NCI-H2196 treated with DMSO at 0.1 percent for 48 hours (cell line): Measurements from ENCODE around the gene GNAO1.
"Not testable (repeated sequence)": the region's sequence is repeated elsewhere in the genome, so short reads cannot be mapped to it uniquely, and the experiment has no call there.

ENCODE experiments used
- DNase-seq: peaks from one replicate; lab custom pipeline; 2025; ENCODE audit not compliant: unreplicated experiment; lab: John Stamatoyannopoulos, UW

The GNAO1 gene

DNA sequence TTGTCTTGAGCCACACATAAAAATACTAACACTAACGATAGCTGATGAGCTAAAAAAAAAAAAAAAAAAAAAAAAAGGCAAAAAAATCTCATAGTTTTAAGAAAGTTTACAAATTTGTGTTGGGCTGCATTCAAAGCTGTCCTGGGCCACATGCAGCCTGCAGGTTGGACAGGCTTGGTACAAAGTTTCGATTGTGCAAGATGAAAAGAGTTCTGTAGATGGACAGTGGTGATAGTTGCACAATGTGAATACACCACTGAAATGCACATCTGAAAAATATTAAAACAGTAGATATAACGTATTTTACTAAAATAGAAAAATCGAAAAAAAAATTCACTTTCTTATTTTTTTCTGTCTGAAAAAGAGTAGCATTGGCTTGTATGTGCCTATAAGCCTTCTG, 191.2 kb downstream of the GNAO1 start:
- no peak for DNase-seq

DNA sequence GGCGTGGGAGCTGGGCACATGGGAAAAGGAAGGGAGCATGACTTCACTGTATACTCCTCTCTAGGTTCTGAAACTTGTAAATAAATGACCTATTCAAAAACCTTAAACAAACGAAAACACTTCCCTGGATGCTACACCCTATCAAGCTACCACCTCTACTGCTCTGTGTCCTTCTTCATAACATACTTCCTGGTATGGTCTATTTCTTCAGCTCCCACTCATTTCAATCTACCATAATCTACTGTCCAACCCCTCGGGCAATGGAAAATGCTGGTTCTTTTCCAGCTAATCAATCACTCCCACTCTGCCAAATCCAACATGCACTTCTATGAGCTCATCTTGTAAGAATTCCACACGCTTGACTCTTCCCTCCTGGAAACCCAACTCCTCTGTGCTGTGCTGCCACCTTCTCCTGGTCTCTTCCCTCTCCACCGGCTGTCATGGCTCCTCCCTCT, 191.6 kb downstream of the GNAO1 start:
- no peak for DNase-seq

DNA sequence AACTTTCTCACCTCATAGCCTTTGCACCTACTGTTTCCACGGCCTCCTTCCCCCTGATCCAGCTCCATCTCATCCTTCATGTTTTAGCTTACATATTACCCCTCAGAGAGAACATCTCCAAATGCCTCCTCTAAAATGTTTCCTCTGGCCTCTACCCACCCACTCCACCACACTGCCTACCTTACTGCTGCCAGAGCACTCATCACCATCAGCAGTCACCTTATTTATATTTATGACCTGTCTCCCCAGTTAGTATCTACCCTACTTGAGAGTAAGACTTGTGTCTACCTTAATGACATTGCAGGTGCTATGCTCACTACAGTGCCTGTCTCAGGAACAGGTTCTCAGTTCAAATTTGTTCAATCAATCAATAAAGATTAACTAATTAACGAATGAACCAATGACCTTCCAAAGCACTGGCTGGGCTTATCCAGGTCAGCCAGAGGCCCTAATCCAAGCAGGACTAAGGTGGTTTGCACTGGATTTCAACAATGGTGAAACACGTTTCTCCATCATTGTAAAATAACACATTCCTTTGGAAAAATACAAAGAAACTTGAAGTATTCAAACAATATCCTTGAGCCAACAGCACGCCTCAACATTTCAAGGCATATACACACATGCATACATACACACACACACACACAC, 192.9 kb downstream of the GNAO1 start:
- DNase-seq: no peak

DNA sequence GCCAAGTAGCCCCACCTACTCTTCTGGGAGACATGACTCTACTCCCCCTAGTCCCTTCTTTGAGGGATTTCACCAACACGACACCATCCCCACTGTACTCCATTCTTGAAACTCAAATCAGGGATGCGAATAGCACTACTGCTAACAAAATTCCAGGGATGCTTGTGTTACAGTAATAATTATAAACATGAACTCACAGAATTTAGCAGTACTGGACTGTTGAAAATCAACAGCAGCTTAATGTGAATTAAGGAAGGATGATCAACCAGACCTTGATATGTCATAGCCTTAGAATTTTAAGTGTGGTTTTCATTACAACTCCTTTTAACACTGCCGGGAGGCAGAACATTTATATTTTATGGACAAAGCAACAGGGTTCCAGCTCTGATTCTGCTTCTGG, 196.1 kb downstream of the GNAO1 start:
- DNase-seq: no peak

DNA sequence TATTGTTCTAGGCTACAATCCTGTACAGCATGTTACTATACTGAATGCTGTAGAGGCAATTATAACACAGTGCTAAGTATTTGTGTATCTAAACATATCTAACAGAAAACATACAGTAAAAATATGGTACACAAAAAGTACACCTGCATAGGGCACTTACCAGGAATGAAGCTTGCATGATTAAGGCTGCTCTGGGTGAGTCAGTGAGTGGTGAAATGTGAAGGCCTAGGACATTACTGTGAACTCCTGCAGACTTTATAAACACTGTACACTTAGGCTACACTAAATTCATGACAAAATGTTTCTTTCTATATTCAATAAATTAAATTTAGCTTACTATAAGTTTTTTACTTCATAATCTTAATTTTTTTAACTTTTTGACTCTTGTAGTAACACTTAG, 196.9 kb downstream of the GNAO1 start:
- no peak for DNase-seq

DNA sequence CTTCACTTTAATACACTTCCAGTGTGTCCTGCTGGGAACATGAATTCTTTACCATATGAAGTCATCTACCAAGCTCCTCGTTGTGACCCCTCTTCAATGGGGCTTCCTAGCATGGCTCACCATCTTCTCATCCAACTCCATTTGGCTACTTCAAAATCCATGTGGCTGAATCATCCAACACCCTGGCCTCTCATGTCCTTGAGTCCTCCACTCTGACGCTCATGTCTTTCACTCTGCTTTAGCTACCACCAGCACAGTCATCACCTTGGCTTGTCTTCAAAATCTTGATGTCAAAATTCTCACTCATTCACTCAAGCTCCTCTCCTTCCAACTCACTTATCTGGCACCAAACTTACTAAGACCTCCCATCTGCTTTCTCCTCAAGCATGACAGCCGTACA, 198.3 kb downstream of the GNAO1 start:
- DNase-seq: no peak

DNA sequence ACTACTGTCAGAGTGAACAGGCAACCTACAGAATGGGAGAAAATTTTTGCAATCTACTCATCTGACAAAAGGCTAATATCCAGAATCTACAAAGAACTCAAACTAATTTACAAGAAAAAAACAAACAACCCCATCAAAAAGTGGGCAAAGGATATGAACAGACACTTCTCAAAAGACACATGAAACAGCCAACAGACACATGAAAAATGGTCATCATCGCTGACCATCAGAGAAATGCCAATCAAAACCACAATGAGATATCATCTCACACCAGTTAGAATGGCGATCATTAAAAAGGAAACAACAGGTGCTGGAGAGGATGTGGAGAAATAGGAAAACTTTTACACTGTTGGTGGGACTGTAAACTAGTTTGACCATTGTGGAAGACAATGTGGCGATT, 205.4 kb downstream of the GNAO1 start:
- not testable (repeated sequence) for DNase-seq

DNA sequence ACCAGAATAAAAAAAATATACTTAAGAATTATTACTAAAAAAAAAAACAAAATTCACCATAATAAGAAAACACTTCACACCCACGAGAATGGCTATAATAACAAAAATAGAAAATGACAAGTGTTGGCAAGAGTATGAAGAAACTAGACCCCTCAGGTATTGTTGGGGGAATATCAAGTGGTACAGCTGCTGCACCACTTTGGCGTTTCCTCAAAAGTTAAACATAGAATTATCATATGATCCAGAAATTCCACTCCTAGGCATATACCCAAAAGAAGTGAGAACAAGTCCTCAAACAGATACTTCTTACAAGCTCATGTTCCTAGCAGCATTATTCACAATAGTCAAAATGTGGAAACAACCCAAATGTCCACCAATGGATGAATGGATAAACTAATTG, 207.8 kb downstream of the GNAO1 start:
- DNase-seq: no peak

DNA sequence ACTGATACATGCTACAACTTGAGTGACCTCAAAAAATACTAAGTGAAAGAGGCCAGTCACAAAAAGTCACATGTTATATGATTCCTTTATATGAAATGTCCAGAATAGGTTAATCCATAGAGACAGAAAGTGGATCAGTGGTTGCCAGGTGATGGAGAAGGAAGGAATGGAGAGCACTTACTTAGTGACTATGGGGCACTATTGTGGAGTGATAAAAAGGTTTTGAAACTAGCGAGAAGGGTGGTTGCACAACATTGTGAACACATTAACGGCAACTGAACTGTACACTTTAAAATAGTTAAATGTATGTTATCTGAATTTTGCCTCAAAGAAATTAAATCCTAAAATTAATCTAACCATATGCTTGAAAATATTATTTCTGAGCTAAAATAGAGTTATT, 208.2 kb downstream of the GNAO1 start:
- DNase-seq: no peak

DNA sequence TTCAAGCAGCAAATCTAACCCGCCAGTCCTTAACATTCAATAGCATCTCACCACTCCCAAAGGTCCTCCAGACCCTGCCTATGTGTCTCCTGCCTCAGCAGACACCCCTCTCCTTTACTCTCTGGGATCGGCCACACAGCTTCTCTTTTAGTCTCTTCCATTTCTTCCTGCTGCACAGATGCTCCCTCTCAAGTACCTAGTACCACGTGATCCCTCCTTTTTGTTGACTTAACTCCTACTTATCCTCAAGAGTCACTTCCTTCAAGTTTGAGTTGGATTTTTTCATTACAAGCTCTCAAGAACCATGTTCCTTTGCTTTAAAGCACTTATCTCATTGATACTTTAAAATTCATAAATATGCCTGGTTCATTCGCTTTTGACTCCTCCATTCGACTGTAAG, 209.2 kb downstream of the GNAO1 start:
- no peak for DNase-seq

DNA sequence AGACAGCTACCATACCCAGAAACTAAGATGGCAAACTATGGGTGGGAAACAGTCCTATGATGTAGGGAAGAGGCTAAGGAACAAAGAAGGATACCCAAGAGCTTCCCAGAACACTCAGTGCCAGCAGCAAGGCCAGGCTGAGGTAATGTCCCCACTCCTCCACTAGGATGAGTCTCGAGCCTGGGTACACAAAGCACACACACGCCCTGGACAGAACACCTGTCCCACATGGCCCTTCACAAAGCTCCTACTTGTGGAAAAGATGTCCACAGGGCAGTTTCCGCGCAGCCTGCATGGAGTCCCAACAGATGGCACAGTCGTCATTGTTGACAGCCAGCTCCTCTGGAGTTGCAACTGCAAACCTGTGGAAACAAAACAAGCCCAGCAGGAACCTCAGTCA, 210.2 kb downstream of the GNAO1 start:
- no peak for DNase-seq

DNA sequence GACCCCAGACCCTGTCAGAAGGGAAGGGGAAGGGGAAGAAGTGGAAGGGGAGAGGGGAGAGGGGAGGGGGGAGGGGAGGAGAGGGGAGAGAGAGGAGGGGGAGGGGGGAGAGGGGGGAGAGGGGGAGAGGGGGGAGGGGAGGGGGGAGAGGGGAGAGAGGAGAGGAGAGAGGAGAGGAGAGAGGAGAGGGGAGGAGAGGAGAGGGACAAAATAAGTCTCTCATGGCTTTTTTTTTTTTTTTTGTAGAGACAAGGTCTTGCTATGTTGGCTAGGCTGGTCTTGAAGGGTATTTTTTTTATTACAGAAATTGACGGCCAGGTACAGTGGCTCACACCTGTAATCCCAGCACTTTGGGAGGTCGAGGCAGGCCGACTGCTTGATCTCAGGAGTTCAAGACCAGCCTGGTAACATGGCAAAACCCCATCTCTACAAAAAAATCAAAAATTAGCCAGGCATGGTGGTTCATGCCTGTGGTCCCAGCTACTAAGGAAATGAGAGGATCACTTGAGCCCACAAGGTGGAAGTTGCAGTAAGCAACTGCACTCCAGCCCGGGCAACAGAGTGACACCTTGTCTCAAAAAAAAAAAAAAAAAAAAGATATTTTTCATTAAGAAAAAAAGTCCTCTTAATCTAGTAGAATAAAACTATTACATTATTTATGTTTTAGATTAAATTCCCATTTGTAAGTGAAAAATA, 214.8 kb downstream of the GNAO1 start:
- no peak for DNase-seq
